ENCODE data around the gene AADACL3.
"Not testable (repeated sequence)": the region's sequence is repeated elsewhere in the genome, so short reads cannot be mapped to it uniquely, and the experiment has no call there.

AADACL3 gene, protein sequence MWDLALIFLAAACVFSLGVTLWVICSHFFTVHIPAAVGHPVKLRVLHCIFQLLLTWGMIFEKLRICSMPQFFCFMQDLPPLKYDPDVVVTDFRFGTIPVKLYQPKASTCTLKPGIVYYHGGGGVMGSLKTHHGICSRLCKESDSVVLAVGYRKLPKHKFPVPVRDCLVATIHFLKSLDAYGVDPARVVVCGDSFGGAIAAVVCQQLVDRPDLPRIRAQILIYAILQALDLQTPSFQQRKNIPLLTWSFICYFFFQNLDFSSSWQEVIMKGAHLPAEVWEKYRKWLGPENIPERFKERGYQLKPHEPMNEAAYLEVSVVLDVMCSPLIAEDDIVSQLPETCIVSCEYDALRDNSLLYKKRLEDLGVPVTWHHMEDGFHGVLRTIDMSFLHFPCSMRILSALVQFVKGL

GRCh38 chr1:12715896-12716437 lies at the start of gene AADACL3:
AADACL3 (plus strand) TSS chr1:12716110; CDS start chr1:12716177, 67 bp downstream.
- no peak for DNase-seq (ENCODE audit: low spot score)

DNA sequence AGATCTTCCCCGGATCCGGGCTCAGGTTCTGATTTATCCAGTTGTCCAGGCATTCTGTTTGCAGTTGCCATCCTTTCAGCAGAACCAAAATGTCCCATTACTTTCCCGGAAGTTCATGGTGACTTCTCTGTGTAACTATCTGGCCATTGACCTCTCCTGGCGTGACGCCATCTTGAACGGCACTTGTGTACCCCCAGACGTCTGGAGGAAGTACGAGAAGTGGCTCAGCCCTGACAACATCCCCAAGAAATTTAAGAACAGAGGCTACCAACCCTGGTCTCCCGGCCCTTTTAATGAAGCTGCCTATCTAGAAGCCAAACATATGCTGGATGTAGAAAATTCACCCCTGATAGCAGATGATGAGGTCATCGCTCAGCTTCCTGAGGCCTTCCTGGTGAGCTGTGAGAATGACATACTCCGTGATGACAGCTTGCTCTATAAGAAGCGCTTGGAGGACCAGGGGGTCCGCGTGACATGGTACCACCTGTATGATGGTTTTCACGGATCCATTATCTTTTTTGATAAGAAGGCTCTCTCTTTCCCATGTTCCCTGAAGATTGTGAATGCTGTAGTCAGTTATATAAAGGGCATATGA lies 49.7 kb upstream of the AADACL3 start:
- DNase-seq (ENCODE audit: low spot score), result no peak

- DNase-seq (ENCODE audit: low spot score), result no peak
Observed at GRCh38 chr1:12669529-12670068, 46.3 kb upstream of the AADACL3 start.

- DNase-seq (ENCODE audit: low spot score), result no peak
Observed at GRCh38 chr1:12674358-12674757, 41.6 kb upstream of the AADACL3 start.

DNA sequence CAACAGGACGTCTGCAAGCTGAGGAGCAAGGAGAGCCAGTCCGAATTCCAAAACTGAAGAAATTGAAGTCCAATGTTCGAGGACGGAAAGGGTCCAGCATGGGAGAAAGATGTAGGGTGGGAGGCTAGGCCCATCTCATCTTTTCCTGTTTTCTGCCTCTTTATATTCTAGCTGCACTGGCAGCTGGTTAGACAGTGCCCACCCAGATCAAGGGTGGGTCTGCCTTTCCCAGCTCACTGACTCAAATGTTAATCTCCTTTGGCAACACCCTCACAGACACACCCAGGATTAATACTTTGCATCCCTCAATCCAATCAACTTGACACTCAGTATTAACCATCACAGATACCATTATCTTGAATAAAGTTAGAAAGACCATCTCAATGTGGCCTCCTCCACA lies 39.8 kb upstream of the AADACL3 start:
- not testable (repeated sequence) for DNase-seq (ENCODE audit: low spot score)

DNA sequence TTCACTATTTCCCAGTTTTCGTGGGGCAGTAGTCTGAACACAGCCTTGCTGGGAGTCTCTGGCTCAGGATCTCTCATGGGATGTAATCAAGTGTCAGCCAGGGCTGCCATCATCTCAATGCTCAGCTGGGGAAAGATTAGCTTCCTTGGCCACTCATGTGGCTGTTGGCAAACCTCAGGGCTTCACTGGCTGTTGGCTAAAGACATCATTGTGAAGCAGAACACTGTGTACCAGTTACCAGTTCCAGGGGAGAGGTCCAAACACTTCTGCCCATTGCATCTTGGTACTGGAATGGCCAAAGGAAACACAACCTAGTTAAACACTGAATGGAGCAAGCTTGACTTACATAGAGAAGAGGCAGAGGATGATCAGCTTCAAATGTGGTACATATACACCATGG lies 38.3 kb upstream of the AADACL3 start:
- DNase-seq (ENCODE audit: low spot score), result peak; percentile 44

- no peak for DNase-seq (ENCODE audit: low spot score)
Observed at GRCh38 chr1:12678350-12678749, 37.6 kb upstream of the AADACL3 start.

- no peak for DNase-seq (ENCODE audit: low spot score)
Observed at GRCh38 chr1:12678820-12679219, 37.1 kb upstream of the AADACL3 start.

DNA sequence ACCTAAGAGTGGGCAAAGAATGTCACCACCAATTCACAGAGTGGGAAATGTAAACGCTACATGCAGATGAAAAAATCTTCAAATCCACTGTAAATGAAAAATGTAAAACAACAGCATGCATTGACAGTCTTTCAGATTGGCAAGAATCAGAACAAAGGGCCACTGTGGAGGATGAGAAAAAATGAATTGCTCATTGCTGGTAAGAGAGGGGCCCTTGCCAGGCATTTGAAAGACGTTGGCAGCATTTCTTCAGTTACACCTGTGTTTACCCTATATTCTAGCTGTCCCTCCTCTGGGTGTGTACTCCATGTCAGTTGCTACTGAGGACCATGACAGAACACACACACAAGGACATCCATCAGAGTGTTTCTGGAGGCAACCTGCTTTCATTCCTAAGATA lies 25.8 kb upstream of the AADACL3 start:
- DNase-seq (ENCODE audit: low spot score), result peak; percentile 72

- DNase-seq (ENCODE audit: low spot score), result no peak
Observed at GRCh38 chr1:12692967-12693782, 22.7 kb upstream of the AADACL3 start.

DNA sequence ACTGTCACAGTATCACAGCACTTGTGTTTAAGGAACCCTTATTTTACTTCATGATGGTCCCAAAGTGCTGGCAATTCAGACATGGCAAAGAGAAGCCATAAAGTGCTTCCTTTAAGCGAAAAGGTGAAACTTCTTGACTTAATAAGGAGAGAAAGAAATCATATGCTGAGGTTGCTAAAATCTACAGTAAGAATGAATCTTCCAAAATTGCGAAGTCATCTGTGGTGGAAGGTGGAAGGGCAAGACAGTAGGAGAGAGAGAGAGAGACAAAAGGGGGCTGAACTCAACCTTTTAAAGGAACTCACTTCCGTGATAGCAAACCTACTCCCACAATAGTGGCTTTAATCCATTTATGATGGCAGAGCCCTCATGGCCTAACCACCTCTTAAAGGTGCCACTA lies 19.3 kb upstream of the AADACL3 start:
- DNase-seq (ENCODE audit: low spot score), result no peak

DNA sequence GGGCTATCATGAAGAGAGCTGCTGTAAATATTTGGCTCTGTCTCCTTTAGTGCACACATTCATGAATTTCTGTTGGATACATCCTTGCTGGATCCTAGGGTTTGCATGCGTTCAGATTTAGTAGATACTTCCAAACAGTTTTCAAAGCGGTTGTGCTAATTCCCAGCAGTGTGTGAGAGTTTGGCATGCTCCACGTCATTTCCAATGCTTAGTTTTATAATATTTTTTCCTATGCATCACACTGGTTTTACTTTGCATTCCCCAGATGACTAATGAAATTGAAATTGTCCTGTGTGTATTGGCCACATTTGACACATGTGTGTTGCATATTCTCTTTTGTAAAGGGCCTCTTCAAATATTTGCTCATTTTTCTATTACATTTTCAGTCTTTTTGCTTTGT lies 18.5 kb upstream of the AADACL3 start:
- DNase-seq (ENCODE audit: low spot score), result no peak

DNA sequence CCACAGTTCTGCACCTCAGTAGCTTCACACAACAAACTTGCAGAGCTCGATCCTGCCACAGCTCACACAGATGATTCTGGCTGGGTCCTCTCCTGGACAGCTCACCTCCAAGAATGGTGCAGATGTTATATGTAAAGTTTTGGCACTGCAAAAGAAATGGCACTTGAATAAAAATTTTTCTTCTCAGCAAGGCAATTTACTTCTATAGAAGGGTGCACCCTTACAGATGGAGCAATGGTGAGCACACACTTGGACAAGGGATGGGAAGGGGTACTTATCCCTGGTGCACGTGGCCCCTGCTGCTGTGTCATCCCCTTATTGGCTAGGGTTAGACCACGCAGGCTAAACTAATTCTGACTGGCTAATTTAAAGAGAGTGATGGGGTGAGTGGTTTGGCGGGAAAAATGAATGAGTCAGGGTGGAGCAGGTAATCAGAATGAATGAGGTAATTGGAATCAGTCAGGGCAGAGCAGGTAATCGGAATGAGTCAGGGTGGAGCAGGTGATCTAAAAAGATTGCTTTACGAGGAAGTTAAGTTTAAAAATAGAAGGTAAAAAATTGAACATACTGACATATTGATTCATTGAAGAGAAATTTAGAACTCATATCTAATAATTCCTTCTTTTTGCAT lies 12.0 kb upstream of the AADACL3 start:
- DNase-seq (ENCODE audit: low spot score), result no peak

DNA sequence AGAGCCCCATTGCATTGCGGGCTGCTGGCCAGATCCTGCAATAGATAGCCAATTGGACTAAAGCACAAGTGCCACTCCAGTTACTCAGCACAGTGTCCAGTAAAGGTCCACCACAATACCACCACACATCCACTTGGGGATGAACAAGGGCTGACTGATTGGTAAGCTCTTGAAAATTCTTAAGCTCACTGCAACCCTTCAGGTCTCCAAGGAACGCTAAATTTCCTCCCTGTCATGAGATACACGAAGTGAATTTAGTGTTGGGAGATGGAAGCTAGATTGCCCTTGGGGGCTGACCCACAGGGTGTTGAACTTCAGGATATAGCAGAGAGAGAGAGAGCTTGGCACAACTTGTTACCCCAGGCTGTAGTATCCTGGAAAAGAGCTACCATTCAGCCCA lies 9.8 kb upstream of the AADACL3 start:
- no peak for DNase-seq (ENCODE audit: low spot score)

DNA sequence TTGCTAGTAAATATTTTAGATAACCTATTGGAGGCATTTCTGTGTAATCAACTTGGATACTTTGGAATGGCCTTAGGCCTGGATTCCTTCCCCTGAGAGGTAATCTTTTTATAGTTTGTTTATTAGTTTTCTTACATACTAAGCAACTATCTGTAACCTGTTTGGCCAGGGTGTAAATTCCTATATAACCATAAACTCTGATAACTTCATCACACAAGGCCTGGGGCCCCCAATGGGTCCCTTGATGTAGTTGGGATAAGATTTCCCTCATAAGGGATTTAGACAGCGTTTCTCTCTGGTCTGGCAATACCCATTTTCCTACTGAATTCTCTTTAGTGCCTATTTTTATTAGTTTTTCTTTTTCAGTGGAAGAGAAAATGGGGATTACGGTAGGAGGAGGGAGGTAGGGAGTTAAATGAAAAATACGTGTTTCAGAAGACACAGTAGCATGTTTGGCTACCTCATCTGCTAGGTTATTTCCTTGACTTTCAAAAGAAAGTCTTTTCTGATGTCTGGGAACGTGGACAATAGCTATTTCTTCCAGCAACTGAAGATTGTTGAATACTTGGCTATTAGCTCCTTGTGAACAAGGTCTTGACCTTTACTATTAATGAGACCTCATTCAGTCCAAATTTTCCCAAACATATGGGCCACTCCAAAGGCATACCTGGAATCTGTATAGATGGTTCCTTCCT lies 7.4 kb upstream of the AADACL3 start:
- no peak for DNase-seq (ENCODE audit: low spot score)

- DNase-seq (ENCODE audit: low spot score), result no peak
Observed at GRCh38 chr1:12709091-12709491, 6.8 kb upstream of the AADACL3 start.

DNA sequence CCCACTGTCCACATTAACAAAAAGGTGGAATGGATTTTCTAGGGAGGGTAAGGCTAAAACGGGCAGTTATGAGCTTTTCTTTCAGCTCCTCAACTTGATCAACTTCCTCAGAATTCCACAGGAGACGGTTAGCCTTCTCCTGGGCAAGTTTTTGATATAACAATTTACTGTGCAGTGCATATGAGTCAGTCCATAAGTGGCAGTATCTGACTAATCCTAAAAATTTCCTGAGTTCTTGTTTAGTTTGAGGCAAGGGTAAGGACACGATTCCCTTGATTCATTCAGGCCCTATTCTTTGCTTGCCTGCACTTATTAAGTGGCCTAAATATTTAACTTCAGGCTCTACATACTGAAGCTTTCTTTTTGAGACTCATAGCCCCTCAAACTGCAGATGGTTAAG lies 6.2 kb upstream of the AADACL3 start:
- DNase-seq (ENCODE audit: low spot score), result no peak

DNA sequence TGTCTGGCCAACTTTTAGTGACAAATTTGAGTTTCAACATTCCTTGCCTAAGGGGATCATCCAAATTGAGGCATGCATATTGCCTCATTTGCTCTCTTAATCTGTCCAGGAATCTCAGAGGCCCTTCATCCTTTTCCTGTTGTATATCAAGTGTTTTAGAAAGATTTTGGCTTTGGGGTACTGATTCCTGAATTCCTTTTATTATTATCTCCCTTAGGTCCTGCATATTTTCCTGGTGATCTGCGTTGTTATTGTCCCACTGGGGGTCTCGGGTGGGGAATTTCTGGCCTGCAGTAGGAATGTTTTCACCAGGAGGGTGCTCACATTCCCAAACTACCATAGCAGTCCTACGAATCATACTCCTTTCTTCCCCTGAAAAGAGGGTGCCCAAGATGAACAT lies 4.4 kb upstream of the AADACL3 start:
- no peak for DNase-seq (ENCODE audit: low spot score)

- no peak for DNase-seq (ENCODE audit: low spot score)
Observed at GRCh38 chr1:12712076-12712475, 3.8 kb upstream of the AADACL3 start.

GRCh38 chr1:12712929-12713328 lies 3.0 kb upstream of the AADACL3 start:
- DNase-seq (ENCODE audit: low spot score), result no peak

DNA sequence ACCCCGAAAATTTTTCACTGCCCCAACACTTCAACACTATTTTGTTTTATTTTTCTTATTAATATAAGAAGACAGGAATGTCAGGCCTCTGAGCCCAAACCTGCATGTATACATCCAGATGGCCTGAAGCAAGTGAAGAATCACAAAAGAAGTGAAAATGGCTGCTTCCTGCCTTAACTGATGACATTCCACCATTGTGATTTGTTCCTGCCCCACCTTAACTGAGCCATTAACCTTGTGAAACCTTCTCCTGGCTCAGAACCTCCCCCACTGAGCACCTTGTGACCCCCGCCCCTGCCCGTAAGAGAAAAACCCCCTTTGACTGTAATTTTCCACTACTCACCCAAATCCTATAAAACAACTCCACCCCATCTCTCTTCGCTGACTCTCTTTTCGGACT lies 2.3 kb upstream of the AADACL3 start:
- DNase-seq (ENCODE audit: low spot score), result not testable (repeated sequence)

Data from globus pallidus (tissue), 1 donor.